Measurements from ENCODE around the gene TRNAU1AP. TPM values are rescaled to one million over a fixed set of nuclear protein-coding genes. Genes with fewer than 3 reads are reported as not detected.
A peak's percentile ranks its signal among the peaks of the same experiment; 100 is the strongest.
"Not testable (repeated sequence)": the region's sequence is repeated elsewhere in the genome, so short reads cannot be mapped to it uniquely, and the experiment has no call there.

TRNAU1AP gene
- total RNA-seq, 1 donor: 23.2 TPM

- H2AFZ ChIP-seq (ENCODE audit: low read length): peak within 1 kb of the TSS; percentile 76
- no peak within 1 kb of the TSS for H3K27ac ChIP-seq (ENCODE audit: low read depth, low read length)
- DNase-seq (ENCODE audit: insufficient read length, low spot score, missing footprints): peak; percentile 91
- H4K20me1 ChIP-seq (ENCODE audit: insufficient read depth, low read length): no peaks in the 10 kb centered on the region
- H3K4me2 ChIP-seq (ENCODE audit: insufficient read depth, low read length): peak within 1 kb of the TSS; percentile 86
- no peaks in the 10 kb centered on the region for H3K9me3 ChIP-seq (ENCODE audit: low read depth, low read length)
- no peaks in the 10 kb centered on the region for H3K36me3 ChIP-seq (ENCODE audit: insufficient read depth, low read length)
- TF ChIP-seq CTCF (IDR thresholded peaks at IDR 0.05; ENCODE audit: extremely low read depth, low read depth, low read length): no peak
- H3K4me1 ChIP-seq (ENCODE audit: insufficient read depth, low read length): peaks cover 3% of the 10 kb centered on the region
- no peaks in the 10 kb centered on the region for H3K27me3 ChIP-seq (ENCODE audit: insufficient read depth, low read length)
- no peaks in the 10 kb centered on the region for H3K79me2 ChIP-seq (ENCODE audit: insufficient read depth, low read length)
- peak within 1 kb of the TSS; percentile 70 for H3K4me3 ChIP-seq (ENCODE audit: insufficient read depth, low read length)
Observed at GRCh38 chr1:28591708-28592320, 38.9 kb downstream of the TRNAU1AP start, which contains the start of gene RAB42. Gene RAB42, plus strand, starts transcription at chr1:28592265. Its CDS starts 247 bp downstream, at chr1:28592512.

- no peaks in the 10 kb centered on the region for H3K9me3 ChIP-seq (ENCODE audit: low read depth, low read length)
- H3K79me2 ChIP-seq (ENCODE audit: insufficient read depth, low read length): no peaks in the 10 kb centered on the region
- H3K27me3 ChIP-seq (ENCODE audit: insufficient read depth, low read length): no peaks in the 10 kb centered on the region
- peak; percentile 90 for DNase-seq (ENCODE audit: insufficient read length, low spot score, missing footprints)
- peaks cover 3% of the 10 kb centered on the region for H3K4me1 ChIP-seq (ENCODE audit: insufficient read depth, low read length)
- H4K20me1 ChIP-seq (ENCODE audit: insufficient read depth, low read length): no peaks in the 10 kb centered on the region
- H3K4me2 ChIP-seq (ENCODE audit: insufficient read depth, low read length): peak overlapping the region; percentile 86
- H3K27ac ChIP-seq (ENCODE audit: low read depth, low read length): no peak overlapping the region
- no peaks in the 10 kb centered on the region for H3K36me3 ChIP-seq (ENCODE audit: insufficient read depth, low read length)
- H2AFZ ChIP-seq (ENCODE audit: low read length): peak overlapping the region; percentile 76
- TF ChIP-seq CTCF (IDR thresholded peaks at IDR 0.05; ENCODE audit: extremely low read depth, low read depth, low read length): no peak
- H3K4me3 ChIP-seq (ENCODE audit: insufficient read depth, low read length): peak overlapping the region; percentile 70
Observed at GRCh38 chr1:28592321-28593071, 39.6 kb downstream of the TRNAU1AP start.

GRCh38 chr1:28593988-28594356 lies 41.1 kb downstream of the TRNAU1AP start:
- not testable (repeated sequence) for H2AFZ ChIP-seq (ENCODE audit: low read length); H3K4me1 ChIP-seq (ENCODE audit: insufficient read depth, low read length); H3K27ac ChIP-seq (ENCODE audit: low read depth, low read length); H4K20me1 ChIP-seq (ENCODE audit: insufficient read depth, low read length); H3K4me3 ChIP-seq (ENCODE audit: insufficient read depth, low read length); DNase-seq (ENCODE audit: insufficient read length, low spot score, missing footprints); H3K9me3 ChIP-seq (ENCODE audit: low read depth, low read length); H3K36me3 ChIP-seq (ENCODE audit: insufficient read depth, low read length); H3K27me3 ChIP-seq (ENCODE audit: insufficient read depth, low read length); H3K4me2 ChIP-seq (ENCODE audit: insufficient read depth, low read length); H3K79me2 ChIP-seq (ENCODE audit: insufficient read depth, low read length)

GRCh38 chr1:28594686-28595411 lies 42.0 kb downstream of the TRNAU1AP start:
- H3K4me2 ChIP-seq (ENCODE audit: insufficient read depth, low read length); H3K9me3 ChIP-seq (ENCODE audit: low read depth, low read length); H3K27me3 ChIP-seq (ENCODE audit: insufficient read depth, low read length); H2AFZ ChIP-seq (ENCODE audit: low read length); H3K36me3 ChIP-seq (ENCODE audit: insufficient read depth, low read length); H3K27ac ChIP-seq (ENCODE audit: low read depth, low read length); H3K4me3 ChIP-seq (ENCODE audit: insufficient read depth, low read length); H3K79me2 ChIP-seq (ENCODE audit: insufficient read depth, low read length); H4K20me1 ChIP-seq (ENCODE audit: insufficient read depth, low read length); H3K4me1 ChIP-seq (ENCODE audit: insufficient read depth, low read length); DNase-seq (ENCODE audit: insufficient read length, low spot score, missing footprints): not testable (repeated sequence)

Data from osteoblast (primary cell).